HepG2 (cell line): ENCODE data around the gene SRBD1. TPM values are rescaled to one million over a fixed set of nuclear protein-coding genes. Genes with fewer than 3 reads are reported as not detected.
A peak's percentile ranks its signal among the peaks of the same experiment; 100 is the strongest.

ENCODE experiments used
- ARID5B ChIP-seq: IDR thresholded peaks from 2 replicates; pipeline ENCODE4 v1.4.0; 2020; ENCODE audit warnings: mild to moderate bottlenecking, missing genetic modification reagents
- ATAD3A ChIP-seq: sonication (generic); formaldehyde crosslinking; IDR thresholded peaks from 2 replicates; pipeline ENCODE4 v1.4.0; 2020; ENCODE audit warnings: missing genetic modification reagents
- GATA4 ChIP-seq: sonication (generic); IDR thresholded peaks from 2 replicates; pipeline ENCODE4 v1.6.1; 2016; ENCODE audit warnings: antibody characterized with exemption, low read depth, borderline replicate concordance
- HNRNPLL ChIP-seq: fragments of 200-400 bp; formaldehyde crosslinking; IDR thresholded peaks from 2 replicates; pipeline ENCODE4 v1.6.1; 2017; ENCODE audit warnings: mild to moderate bottlenecking, low read depth, low read length; ENCODE audit not compliant: poor library complexity, severe bottlenecking
- HOXA5 ChIP-seq: sonication (generic); formaldehyde crosslinking; IDR thresholded peaks from 2 replicates; pipeline ENCODE4 v1.4.0; 2020; ENCODE audit warnings: missing genetic modification reagents
- JUNB ChIP-seq: sonication (generic); formaldehyde crosslinking; IDR thresholded peaks from 2 replicates; pipeline ENCODE4 v1.8.0; 2022; ENCODE audit warnings: missing genetic modification reagents, mild to moderate bottlenecking, borderline replicate concordance
- NCOA2 ChIP-seq: sonication (generic); formaldehyde crosslinking; IDR thresholded peaks from 2 replicates; pipeline ENCODE4 v1.8.0; 2022; ENCODE audit warnings: inconsistent platforms
- PAX8 ChIP-seq: sonication (generic); formaldehyde crosslinking; IDR thresholded peaks from 2 replicates; pipeline ENCODE4 v1.8.0; 2022; ENCODE audit warnings: mild to moderate bottlenecking, missing genetic modification reagents, borderline replicate concordance
- PHB2 ChIP-seq: fragments of 450-650 bp; IDR thresholded peaks from 2 replicates; pipeline ENCODE4 v1.6.1; 2018; ENCODE audit not compliant: partially characterized antibody
- PRPF4 ChIP-seq: fragments of 200-400 bp; formaldehyde crosslinking; IDR thresholded peaks from 2 replicates; pipeline ENCODE4 v1.6.1; 2016; ENCODE audit warnings: low read length, low read depth; ENCODE audit not compliant: poor library complexity, severe bottlenecking
- SYNCRIP ChIP-seq: fragments of 200-400 bp; formaldehyde crosslinking; IDR thresholded peaks from 2 replicates; pipeline ENCODE4 v1.6.1; 2018; ENCODE audit warnings: mild to moderate bottlenecking, low read depth, low read length; ENCODE audit not compliant: insufficient read depth
- TOPORS ChIP-seq: sonication (generic); formaldehyde crosslinking; IDR thresholded peaks from 2 replicates; pipeline ENCODE4 v1.8.0; 2023; ENCODE audit warnings: mild to moderate bottlenecking, missing genetic modification reagents
- TRIM24 ChIP-seq: sonication (generic); formaldehyde crosslinking; IDR thresholded peaks from 2 replicates; pipeline ENCODE4 v1.8.0; 2022; ENCODE audit warnings: mild to moderate bottlenecking, missing genetic modification reagents
- ZBTB38 ChIP-seq: sonication (generic); formaldehyde crosslinking; IDR thresholded peaks from 2 replicates; pipeline ENCODE4 v1.5.1; 2020; ENCODE audit warnings: mild to moderate bottlenecking, missing genetic modification reagents
- ZFP36L2 ChIP-seq: sonication (generic); formaldehyde crosslinking; IDR thresholded peaks from 2 replicates; pipeline ENCODE4 v1.4.0; 2020; ENCODE audit warnings: missing genetic modification reagents
- ZIK1 ChIP-seq: sonication (generic); formaldehyde crosslinking; IDR thresholded peaks from 2 replicates; pipeline ENCODE4 v1.5.0; 2020; ENCODE audit warnings: mild to moderate bottlenecking, low read depth, missing genetic modification reagents, borderline replicate concordance
- ZNF101 ChIP-seq: sonication (generic); formaldehyde crosslinking; IDR thresholded peaks from 2 replicates; pipeline ENCODE4 v1.4.0; 2020; ENCODE audit warnings: mild to moderate bottlenecking, low read depth, missing genetic modification reagents, borderline replicate concordance
- ZNF12 ChIP-seq: sonication (generic); formaldehyde crosslinking; IDR thresholded peaks from 2 replicates; pipeline ENCODE4 v1.5.0; 2020; ENCODE audit warnings: missing genetic modification reagents
- ZNF382 ChIP-seq: sonication (generic); formaldehyde crosslinking; IDR thresholded peaks from 2 replicates; pipeline ENCODE4 v1.5.0; 2020; ENCODE audit warnings: missing genetic modification reagents, mild to moderate bottlenecking, borderline replicate concordance
- ZNF558 ChIP-seq: sonication (generic); formaldehyde crosslinking; IDR thresholded peaks from 2 replicates; pipeline ENCODE4 v1.9.0; 2022; ENCODE audit warnings: mild to moderate bottlenecking, missing genetic modification reagents, borderline replicate concordance
- ZNF589 ChIP-seq: sonication (generic); formaldehyde crosslinking; conservative IDR thresholded peaks from 2 replicates; pipeline ENCODE4 v1.8.0; 2022; ENCODE audit warnings: mild to moderate bottlenecking, moderate library complexity, missing genetic modification reagents
- ZNF672 ChIP-seq: sonication (generic); formaldehyde crosslinking; IDR thresholded peaks from 2 replicates; pipeline ENCODE4 v1.8.1; 2022; ENCODE audit warnings: missing genetic modification reagents
- ZNF7 ChIP-seq: IDR thresholded peaks from 2 replicates; pipeline ENCODE4 v1.6.1; 2016; ENCODE audit warnings: missing biosample characterization, missing genetic modification reagents
- ZNF709 ChIP-seq: sonication (generic); formaldehyde crosslinking; IDR thresholded peaks from 2 replicates; pipeline ENCODE4 v1.5.0; 2020; ENCODE audit warnings: mild to moderate bottlenecking, missing genetic modification reagents
- ZNF883 ChIP-seq: sonication (generic); formaldehyde crosslinking; IDR thresholded peaks from 2 replicates; pipeline ENCODE4 v1.5.1; 2020; ENCODE audit warnings: mild to moderate bottlenecking, missing genetic modification reagents; ENCODE audit errors: not compliant biosample characterization
- polyA plus RNA-seq, 8 experiments: library from polyadenylated mRNA; depleted of rRNA in 3 of 8; stranded (reverse) in 7 of 8; unstranded in 1 of 8; fragments of >200 nt; fragmentation: Illumina TruSeq in 4 of 8; extraction: Trizol in 4 of 8; gene quantifications; 2 replicates each; pipeline versions ENCODE4 v1.2.1 to v1.2.3, GENCODE V29; 2011 to 2016; ENCODE audit warnings: low read depth in 4 of 8, missing spikeins in 1 of 8, mixed read lengths in 1 of 8; ENCODE audit not compliant: insufficient read depth in 1 of 8
- total RNA-seq, 5 experiments: library from RNA; depleted of rRNA; stranded (reverse); fragments of >200 nt; fragmentation: Illumina TruSeq; extraction: Trizol; gene quantifications; 2 replicates each; pipeline ENCODE4 v1.2.3, GENCODE V29; 2016; ENCODE audit warnings: low read depth in 1 of 5
- TF ChIP-seq, protein P1 (sequence below): sonication (generic); formaldehyde crosslinking; IDR thresholded peaks from 2 replicates; pipeline ENCODE4 v1.4.0; 2020; ENCODE audit warnings: missing genetic modification reagents

SRBD1 gene
- total and polyA plus RNA-seq, 2 of the 13 experiments (the other 11 are each of a cell fraction or from before 2014, with no cell fraction given): 3.2 to 23.9 TPM

- no peak for TF ChIP-seq ZNF883
- 0 out of 2 replicates have a peak, but pooled peaks have one; percentile 89 for TF ChIP-seq TOPORS (CRISPR knock-in tag)
- TF ChIP-seq SYNCRIP: no peak
- peak; percentile 80; the same call in 1 of the 2 replicates for TF ChIP-seq HOXA5 (CRISPR knock-in tag)
- TF ChIP-seq ZNF709: 0 out of 2 replicates have a peak, but pooled peaks have one; percentile 32
- TF ChIP-seq NCOA2: no peak
- no peak for TF ChIP-seq ZNF382
- no peak for TF ChIP-seq PRPF4
- TF ChIP-seq HNRNPLL: peak; percentile 95
- 0 out of 2 replicates have a peak, but pooled peaks have one; percentile 38 for TF ChIP-seq ZNF12 (CRISPR knock-in tag)
- TF ChIP-seq JUNB (CRISPR knock-in tag): peak; percentile 56; the same call in 1 of the 2 replicates
- TF ChIP-seq ZNF558: peak; percentile 37; the same call in 1 of the 2 replicates
- peak; percentile 92; the same call in 1 of the 2 replicates for TF ChIP-seq ZIK1 (CRISPR knock-in tag)
- no peak for TF ChIP-seq ZNF7 (CRISPR knock-in tag)
- no peak; the same call in 1 of the 2 replicates for TF ChIP-seq ZNF101 (CRISPR knock-in tag)
- peak; percentile 89 for TF ChIP-seq ZNF589 (CRISPR knock-in tag)
- no peak for TF ChIP-seq ZFP36L2 (CRISPR knock-in tag)
- TF ChIP-seq, protein P1, sequence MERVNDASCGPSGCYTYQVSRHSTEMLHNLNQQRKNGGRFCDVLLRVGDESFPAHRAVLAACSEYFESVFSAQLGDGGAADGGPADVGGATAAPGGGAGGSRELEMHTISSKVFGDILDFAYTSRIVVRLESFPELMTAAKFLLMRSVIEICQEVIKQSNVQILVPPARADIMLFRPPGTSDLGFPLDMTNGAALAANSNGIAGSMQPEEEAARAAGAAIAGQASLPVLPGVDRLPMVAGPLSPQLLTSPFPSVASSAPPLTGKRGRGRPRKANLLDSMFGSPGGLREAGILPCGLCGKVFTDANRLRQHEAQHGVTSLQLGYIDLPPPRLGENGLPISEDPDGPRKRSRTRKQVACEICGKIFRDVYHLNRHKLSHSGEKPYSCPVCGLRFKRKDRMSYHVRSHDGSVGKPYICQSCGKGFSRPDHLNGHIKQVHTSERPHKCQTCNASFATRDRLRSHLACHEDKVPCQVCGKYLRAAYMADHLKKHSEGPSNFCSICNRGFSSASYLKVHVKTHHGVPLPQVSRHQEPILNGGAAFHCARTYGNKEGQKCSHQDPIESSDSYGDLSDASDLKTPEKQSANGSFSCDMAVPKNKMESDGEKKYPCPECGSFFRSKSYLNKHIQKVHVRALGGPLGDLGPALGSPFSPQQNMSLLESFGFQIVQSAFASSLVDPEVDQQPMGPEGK (CRISPR knock-in tag): peak; percentile 80
- TF ChIP-seq GATA4: no peak
- no peak for TF ChIP-seq ATAD3A (CRISPR knock-in tag)
- no peak for TF ChIP-seq PHB2
- TF ChIP-seq PAX8 (CRISPR knock-in tag): peak; percentile 96; the same call in 1 of the 2 replicates
- 0 out of 2 replicates have a peak, but pooled peaks have one; percentile 47 for TF ChIP-seq TRIM24 (CRISPR knock-in tag)
- peak; percentile 64 for TF ChIP-seq ZBTB38
- TF ChIP-seq ZNF672: peak; percentile 90
- peak; percentile 59 for TF ChIP-seq ARID5B (CRISPR knock-in tag)
Observed at GRCh38 chr2:45650851-45651414, 39.9 kb upstream of the SRBD1 start (continued).
